IPS-18c (cell line): ENCODE data around the gene PPP4C.

Experiments used
- H3K4me3 ChIP-seq: 2 replicates; pipeline ENCODE4 v1.7.0; 2013; ENCODE audit warnings: low read depth, mild to moderate bottlenecking, low read length, moderate library complexity; ENCODE audit not compliant: insufficient read depth
- H3K9me3 ChIP-seq: one replicate; pipeline ENCODE4 v1.6.1; 2013; ENCODE audit warnings: mild to moderate bottlenecking, low read length, moderate library complexity; ENCODE audit not compliant: control insufficient read depth, insufficient read depth

Gene PPP4C

GRCh38 chr16:30068750-30069610 lies 6.8 kb upstream of the PPP4C start:
- Histone ChIP-seq H3K9me3 (peaks cover 2% of the 10 kb centered on the region), H3K4me3 (no peak overlapping the region)

- Histone ChIP-seq H3K4me3 (no peak overlapping the region), H3K9me3 (peaks cover 2% of the 10 kb centered on the region)
Observed at GRCh38 chr16:30069611-30070462, 6.0 kb upstream of the PPP4C start.

GRCh38 chr16:30070490-30070889 lies 5.3 kb upstream of the PPP4C start:
- no peak overlapping the region for H3K4me3 ChIP-seq
- peaks cover 2% of the 10 kb centered on the region for H3K9me3 ChIP-seq

GRCh38 chr16:30076276-30076791 lies 540 bp downstream of the PPP4C start:
- no peaks in the 10 kb centered on the region for H3K9me3 ChIP-seq
- H3K4me3 ChIP-seq: peak overlapping the region; percentile 90

GRCh38 chr16:30077656-30078055 lies 1.9 kb downstream of the PPP4C start:
- no peak overlapping the region for H3K4me3 ChIP-seq
- no peaks in the 10 kb centered on the region for H3K9me3 ChIP-seq

DNA sequence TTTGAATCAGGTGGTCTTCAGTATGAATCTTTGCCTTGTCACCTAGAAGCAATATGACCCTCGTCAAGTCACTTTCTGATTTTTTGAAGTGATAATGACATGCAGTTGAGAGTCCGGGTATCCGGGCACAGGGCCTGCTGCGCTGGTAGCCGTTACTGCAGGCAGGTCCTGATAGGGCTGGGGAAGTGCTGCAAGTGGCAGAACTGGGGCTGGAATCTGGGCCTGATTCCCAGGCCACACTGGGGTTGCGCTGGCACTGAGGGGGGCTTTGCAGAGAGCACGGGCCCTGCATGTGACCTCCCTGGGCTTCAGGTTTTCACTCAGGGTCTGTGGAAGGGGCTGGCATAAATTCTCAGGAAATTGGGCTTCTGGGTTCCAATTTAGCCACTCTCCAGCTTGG lies 3.0 kb downstream of the PPP4C start:
- Histone ChIP-seq H3K4me3 (no peak overlapping the region), H3K9me3 (no peaks in the 10 kb centered on the region)

GRCh38 chr16:30079480-30079879 lies 3.7 kb downstream of the PPP4C start:
- no peaks in the 10 kb centered on the region for H3K9me3 ChIP-seq

DNA sequence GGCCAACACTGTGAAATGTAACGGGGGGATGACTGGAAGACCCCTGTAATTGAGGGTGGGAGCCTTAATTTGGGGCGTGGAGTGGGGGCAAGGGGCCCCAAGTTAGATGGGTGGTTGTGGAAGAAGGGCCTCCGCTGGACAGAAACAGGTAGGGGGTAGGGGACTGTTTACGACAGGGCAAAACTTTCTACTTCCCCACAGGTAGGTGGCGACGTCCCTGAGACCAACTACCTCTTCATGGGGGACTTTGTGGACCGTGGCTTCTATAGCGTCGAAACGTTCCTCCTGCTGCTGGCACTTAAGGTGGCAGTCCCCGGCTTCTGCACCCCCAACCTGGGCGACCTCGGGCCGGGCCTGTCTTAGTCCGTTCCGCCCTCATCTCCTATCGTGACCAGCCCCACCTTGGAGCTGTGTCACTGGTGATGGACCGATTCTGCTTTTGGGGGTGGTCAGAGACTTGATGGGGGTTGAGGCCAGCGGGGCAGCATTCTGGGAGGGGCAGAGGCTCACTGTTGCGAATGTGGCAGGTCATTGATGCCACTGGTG lies 6.8 kb downstream of the PPP4C start:
- Histone ChIP-seq H3K4me3 (no peak overlapping the region), H3K9me3 (no peaks in the 10 kb centered on the region)

More at GRCh38 chr16:30079480-30079879, 3.7 kb downstream of the PPP4C start:
- no peak overlapping the region for H3K4me3 ChIP-seq

- no peak overlapping the region for H3K4me3 ChIP-seq
- no peaks in the 10 kb centered on the region for H3K9me3 ChIP-seq
Observed at GRCh38 chr16:30083216-30084055, 7.6 kb downstream of the PPP4C start.

GRCh38 chr16:30084096-30084815 lies 8.5 kb downstream of the PPP4C start:
- Histone ChIP-seq H3K9me3 (no peaks in the 10 kb centered on the region), H3K4me3 (no peak overlapping the region)

- Histone ChIP-seq H3K9me3 (no peaks in the 10 kb centered on the region), H3K4me3 (no peak overlapping the region)
Observed at GRCh38 chr16:30084816-30085159, 9.0 kb downstream of the PPP4C start.

DNA sequence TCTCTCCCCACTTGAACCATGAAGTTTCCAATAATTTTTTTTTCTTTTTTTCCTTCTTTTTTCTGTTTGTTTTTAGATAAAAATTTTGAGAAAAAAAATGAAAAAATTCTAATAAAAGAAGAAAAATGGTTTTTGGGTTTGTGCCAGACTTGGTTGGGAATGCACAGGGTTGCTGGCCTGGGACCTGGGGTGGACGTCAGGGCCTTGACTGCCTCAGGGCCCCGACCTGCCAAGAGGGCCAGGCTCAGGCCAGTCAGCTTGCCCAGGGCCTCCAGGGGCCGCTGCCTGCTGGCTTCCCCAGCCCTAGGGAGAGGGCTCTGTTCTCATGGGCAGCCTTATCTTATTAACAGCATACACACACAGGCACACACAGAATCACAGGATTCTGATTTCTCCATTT lies 9.5 kb downstream of the PPP4C start:
- Histone ChIP-seq H3K4me3 (no peak overlapping the region; the same call in 1 of the 2 replicates), H3K9me3 (no peaks in the 10 kb centered on the region)

GRCh38 chr16:30085820-30086219 lies 10.0 kb downstream of the PPP4C start:
- no peaks in the 10 kb centered on the region for H3K9me3 ChIP-seq
- no peak overlapping the region for H3K4me3 ChIP-seq

GRCh38 chr16:30086291-30087140 lies 10.7 kb downstream of the PPP4C start:
- Histone ChIP-seq H3K4me3 (no peak overlapping the region), H3K9me3 (no peaks in the 10 kb centered on the region)

DNA sequence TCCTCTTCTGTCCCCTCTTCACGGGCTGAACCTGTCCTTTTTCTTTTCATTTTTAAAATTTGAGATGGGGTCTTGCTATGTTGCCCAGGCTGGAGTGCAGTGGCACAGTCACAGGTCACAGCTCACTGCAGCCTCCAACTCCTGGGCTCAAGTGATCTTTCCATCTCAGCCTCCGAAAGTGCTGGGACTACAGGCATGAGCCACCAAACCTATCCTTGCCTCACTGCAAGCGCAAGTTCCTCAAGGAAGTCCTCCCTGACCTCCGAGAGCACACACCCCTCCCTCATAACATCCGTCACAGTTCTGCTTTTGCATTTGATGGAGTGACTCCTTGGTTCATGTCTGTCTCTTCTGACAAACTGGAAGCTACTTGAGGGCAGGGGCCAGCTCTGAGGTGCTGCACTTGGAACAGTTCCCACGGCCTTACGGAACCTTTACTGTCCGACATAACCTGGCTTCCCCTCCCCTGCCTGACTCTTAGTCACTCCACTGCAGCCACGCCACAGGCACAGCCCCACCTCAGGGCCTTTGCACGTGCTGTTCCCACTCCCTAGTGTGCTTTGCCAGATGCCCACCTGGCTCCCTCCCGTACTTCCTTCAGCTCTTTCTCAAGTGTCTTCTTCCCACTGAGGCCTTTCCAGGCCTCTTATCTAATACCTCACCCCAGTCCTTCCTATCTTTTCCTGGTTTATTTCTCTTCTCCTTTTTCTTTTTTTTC lies 11.5 kb downstream of the PPP4C start:
- no peaks in the 10 kb centered on the region for H3K9me3 ChIP-seq
- H3K4me3 ChIP-seq: no peak overlapping the region
